ENCODE data around the gene GPR156. TPM values are rescaled to one million over a fixed set of nuclear protein-coding genes. Genes with fewer than 3 reads are reported as not detected.

Gene GPR156
- total RNA-seq, 1 donor from 2014 or later: 0.07 TPM

- intact Hi-C loops (cut with micrococcal nuclease): loop anchor here (1.0 to 5.0 kb wide), 2 partner anchors 306 to 376 kb away; no protein-coding TSS in a partner anchor
These were observed 86.6 kb downstream of the GPR156 start for GRCh38 chr3:120198305-120198878.

DNA sequence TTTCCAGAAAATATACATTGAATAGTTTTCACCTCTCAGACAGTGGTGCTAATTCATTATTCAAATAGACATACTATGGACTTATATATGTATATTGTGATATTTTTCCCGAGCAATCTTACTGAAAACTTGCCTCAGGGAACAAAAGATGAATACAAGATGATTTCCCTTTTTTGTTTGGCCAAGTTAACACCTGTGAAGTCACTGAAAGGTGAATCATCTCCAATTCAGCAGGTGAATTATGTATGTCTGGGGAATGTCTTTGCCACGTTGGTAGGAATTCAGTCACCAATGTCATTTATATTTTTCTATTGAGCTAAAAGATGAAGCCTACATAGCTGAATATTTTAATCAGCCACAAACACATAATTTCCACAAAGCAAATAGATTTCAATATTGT is 88.2 kb downstream of the GPR156 start:
- intact Hi-C loops (cut with micrococcal nuclease): loop anchor here (5.0 kb wide), 1 partner anchor 375 kb away; no protein-coding TSS in a partner anchor

- intact Hi-C loops (cut with micrococcal nuclease): loop anchor here (5.0 kb wide), 1 partner anchor 374 kb away; no protein-coding TSS in a partner anchor
These were observed 88.7 kb downstream of the GPR156 start for GRCh38 chr3:120196333-120196732.

- intact Hi-C loops (cut with micrococcal nuclease): no loop called here
These were observed 91.5 kb downstream of the GPR156 start for GRCh38 chr3:120193554-120193953.

- intact Hi-C loops (cut with micrococcal nuclease): no loop called here
These were observed 92.4 kb downstream of the GPR156 start for GRCh38 chr3:120192579-120192978.

GRCh38 chr3:120192159-120192558 is 92.9 kb downstream of the GPR156 start:
- intact Hi-C loops (cut with micrococcal nuclease): no loop called here

- intact Hi-C loops (cut with micrococcal nuclease): loop anchor here (1.0 kb wide), 2 partner anchors 291 to 362 kb away; no protein-coding TSS in a partner anchor
These were observed 102.2 kb downstream of the GPR156 start for GRCh38 chr3:120182613-120183511.

GRCh38 chr3:120181632-120182031 is 103.4 kb downstream of the GPR156 start:
- intact Hi-C loops (cut with micrococcal nuclease): no loop called here

DNA sequence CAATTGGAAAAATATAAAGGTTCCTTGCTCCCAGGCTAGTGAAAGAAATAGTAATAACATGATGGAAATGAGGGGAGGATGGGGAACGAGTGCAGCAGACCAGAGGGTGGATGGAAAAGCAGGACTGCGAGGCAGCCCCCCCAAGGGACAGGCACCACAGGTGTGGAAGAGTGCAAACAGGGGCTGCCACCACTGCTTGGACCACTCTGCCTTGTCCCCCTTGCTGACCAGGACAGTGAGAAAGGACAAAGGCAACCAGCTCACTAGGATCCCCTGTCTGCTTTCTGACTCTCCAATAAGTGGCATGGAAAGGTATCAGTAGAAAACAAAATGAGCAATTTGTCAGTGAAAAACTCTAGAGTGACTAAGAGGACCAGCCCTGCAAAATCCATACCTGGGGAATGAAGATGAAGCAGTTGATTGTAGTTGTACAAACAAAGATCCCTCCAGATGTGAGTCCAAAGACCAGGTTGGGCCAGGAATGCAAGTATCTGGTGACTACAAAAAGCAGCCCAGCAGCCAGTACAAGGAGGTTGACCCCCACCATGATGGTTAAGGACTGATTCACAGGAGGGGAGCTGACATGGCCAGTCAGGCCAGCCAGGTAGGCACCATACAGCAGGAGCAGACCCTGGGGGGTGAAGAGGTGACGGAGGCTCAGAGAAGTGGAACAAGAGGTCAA is 104.2 kb downstream of the GPR156 start:
- intact Hi-C loops (cut with micrococcal nuclease): no loop called here

DNA sequence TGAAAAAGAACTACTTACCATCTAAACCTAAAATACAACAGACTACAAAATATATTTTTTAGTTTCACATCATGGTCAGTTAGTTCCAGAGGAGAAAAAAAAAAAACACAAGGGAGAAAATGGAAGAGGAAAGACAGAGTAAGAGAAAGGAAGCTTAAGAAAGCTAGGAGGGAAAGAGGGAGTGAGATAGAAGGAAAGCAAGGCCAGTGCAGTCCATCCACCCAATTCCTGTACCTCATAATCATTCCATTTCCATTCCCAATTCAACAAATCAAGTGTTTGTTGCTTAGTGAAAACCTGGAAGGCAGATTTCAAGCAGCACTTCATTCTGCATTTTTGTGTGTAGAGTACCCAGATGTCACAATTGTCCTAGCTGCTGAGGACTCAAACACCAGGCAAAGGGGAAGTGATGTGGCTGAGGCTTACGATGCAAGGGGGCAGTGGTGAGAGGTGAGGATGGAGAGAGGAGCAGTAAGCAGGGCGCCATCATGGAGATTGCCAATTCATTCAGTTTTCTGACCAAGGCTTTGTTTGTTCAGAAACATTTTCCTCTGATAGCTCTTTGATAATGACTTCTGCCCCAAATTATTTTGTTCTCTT is 107.2 kb downstream of the GPR156 start:
- intact Hi-C loops (cut with micrococcal nuclease): no loop called here

- intact Hi-C loops (cut with micrococcal nuclease): no loop called here
These were observed 107.9 kb downstream of the GPR156 start for GRCh38 chr3:120177151-120177550.

GRCh38 chr3:120174811-120175539 is 110.0 kb downstream of the GPR156 start:
- intact Hi-C loops (cut with micrococcal nuclease): no loop called here

DNA sequence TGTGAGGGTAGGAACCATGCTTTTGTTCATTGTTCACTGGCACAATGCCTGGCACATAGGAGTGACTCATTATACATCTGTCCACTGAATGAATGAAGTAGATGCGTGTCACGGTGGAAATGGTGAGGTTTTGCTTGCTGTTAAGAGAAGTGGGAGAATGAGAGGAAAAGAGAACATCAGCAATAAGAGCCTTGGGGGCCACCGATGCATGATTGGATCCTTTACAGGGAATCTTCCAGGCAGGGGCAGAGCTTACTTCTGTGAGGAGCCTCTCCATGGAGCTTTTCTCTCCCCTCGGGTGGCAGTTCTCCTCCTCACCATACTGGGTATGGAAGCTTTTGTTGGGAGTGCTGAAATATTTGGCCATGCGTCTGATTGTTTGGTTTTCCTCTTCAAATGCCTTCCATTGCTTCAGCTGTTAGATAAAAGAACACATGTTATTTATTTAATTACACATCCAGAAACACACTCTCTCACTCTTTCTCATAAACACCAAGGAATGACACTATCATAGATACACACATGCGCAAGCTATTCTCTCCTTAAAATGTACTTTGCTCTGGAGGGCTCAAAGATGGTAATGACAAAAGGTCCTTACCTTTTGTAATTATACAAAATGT is 111.9 kb downstream of the GPR156 start:
- intact Hi-C loops (cut with micrococcal nuclease): no loop called here

GRCh38 chr3:120172070-120172469 is 113.0 kb downstream of the GPR156 start:
- intact Hi-C loops (cut with micrococcal nuclease): no loop called here

DNA sequence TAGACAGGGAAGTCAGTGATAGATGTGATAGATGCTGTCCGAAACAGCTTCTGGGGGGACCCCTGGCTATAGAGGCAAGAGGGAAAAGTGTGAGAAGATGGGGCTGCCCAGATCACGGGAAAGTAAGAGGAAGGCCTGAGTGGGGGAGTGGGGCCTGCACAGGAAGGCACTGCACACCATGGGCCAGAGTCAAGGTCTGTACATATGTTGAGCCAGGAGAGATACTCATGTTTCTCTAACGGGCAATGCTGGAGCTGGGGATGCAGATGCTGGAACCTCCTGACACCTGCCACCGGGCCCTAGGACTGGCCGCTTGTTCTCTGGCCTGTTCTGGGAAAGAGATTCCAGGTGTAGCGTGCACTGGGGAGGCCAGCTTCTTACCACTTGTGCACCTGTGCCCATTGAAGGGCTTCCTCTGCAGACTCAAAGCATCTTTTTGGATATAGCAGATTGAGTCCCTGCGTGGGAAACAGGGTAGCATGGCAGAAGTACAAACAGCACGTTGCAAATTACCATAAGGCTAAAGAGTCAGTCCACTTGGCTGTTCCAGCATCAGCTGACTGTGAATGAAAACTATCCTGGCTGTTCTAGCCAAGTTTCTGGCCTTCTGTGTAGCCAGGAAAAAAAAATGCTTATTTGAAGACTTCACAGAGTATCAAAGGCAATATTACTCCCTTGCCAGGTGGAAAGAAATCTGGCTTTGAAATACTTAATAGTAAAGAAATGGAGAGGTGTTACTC is 113.7 kb downstream of the GPR156 start:
- intact Hi-C loops (cut with micrococcal nuclease): no loop called here

GRCh38 chr3:120170223-120170622 is 114.8 kb downstream of the GPR156 start:
- intact Hi-C loops (cut with micrococcal nuclease): no loop called here

GRCh38 chr3:120169407-120169806 is 115.6 kb downstream of the GPR156 start:
- intact Hi-C loops (cut with micrococcal nuclease): no loop called here

DNA sequence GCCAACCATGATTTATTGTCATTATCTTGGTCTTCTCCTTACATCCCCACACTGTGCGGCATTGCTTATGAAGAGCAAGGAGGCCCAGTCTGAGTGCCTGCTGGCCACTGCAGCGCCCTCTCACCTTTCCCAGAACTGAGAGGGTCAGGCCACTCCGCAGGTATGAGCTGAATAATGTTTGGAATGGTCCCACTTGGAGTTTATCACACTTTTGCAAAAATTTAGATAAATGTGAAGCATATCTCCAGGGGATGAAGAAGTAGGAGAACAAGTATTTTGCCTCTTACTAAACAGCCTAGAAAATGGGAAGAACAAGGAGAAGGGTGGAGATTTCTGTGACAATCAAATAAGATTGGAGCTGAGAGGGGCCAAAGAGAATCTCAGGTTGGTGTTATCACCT is 116.4 kb downstream of the GPR156 start:
- intact Hi-C loops (cut with micrococcal nuclease): no loop called here

DNA sequence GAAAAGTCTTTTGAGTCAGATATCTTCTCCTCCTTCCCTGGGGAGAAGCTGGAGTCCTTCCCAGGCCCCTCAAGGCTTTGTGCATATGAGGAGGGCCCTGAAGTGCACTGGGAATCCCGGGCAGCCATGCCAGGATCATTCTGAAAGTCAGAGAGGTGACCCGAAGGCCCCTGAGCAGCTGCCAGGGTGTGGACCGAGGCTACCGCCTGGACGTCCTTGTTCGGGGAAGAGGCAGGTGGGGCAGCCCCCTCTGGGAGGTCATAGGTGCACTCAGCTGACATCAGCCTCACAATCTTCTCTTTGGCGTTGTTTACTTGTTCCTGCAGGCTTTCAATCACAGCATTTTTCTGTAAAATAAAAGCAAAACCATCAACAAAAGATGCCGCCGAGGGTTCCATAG is 117.0 kb downstream of the GPR156 start:
- intact Hi-C loops (cut with micrococcal nuclease): no loop called here

GRCh38 chr3:120167488-120167887 is 117.5 kb downstream of the GPR156 start:
- intact Hi-C loops (cut with micrococcal nuclease): no loop called here
